Fibroblast of lung (primary cell): ENCODE measurements around the gene STARD13.

Experiments
- CTCF ChIP-seq, 2 donors: IDR thresholded peaks in 1 of 2; conservative IDR thresholded peaks in 1 of 2; 1 replicate in 1 of 2; 2 replicates in 1 of 2; pipeline ENCODE4 v1.5.1; 2011 to 2012; ENCODE audit warnings: low read length in 2 of 2, control low read depth in 1 of 2, inconsistent platforms in 1 of 2, low read depth in 1 of 2, mild to moderate bottlenecking in 1 of 2
- EZH2 ChIP-seq: IDR thresholded peaks from 2 replicates; pipeline ENCODE4 v1.5.1; 2012; ENCODE audit warnings: low read length, control low read depth, mild to moderate bottlenecking; ENCODE audit errors: missing control alignments

GRCh38 chr13:33265607-33266006, 19.9 kb downstream of the STARD13 start:
- TF ChIP-seq CTCF (conservative IDR thresholded peaks at IDR 0.05 in 1 of 2, IDR thresholded peaks at IDR 0.05 in 1 of 2; ENCODE audit: low read depth in 1 of 2, low read length in 2 of 2) (no peak), EZH2 (no peak)
